ENCODE results near the gene ASB16. TPM values are rescaled to one million over a fixed set of nuclear protein-coding genes. Genes with fewer than 3 reads are reported as not detected.

Gene ASB16
- total RNA-seq, 2 experiments from 2014 or later: 0.30 to 0.44 TPM

GRCh38 chr17:44190481-44190880 is 20.0 kb downstream of the ASB16 start:
- H3K9me3 ChIP-seq (ENCODE audit: low read length): no peaks in the 10 kb centered on the region
- peaks cover 18% of the 10 kb centered on the region for H3K79me2 ChIP-seq (ENCODE audit: insufficient read depth, low read depth, low read length)
- H3K36me3 ChIP-seq (ENCODE audit: insufficient read depth, low read length): peaks cover 59% of the 10 kb centered on the region
- H3K9me2 ChIP-seq (ENCODE audit: insufficient read depth, low read length): no peaks in the 10 kb centered on the region
- H4K20me1 ChIP-seq (ENCODE audit: insufficient read depth, low read length): peaks cover 3% of the 10 kb centered on the region; the same call in 1 of the 2 replicates
- no peak overlapping the region for H2AFZ ChIP-seq (ENCODE audit: low read length)
- DNase-seq (ENCODE audit: low spot score): no peak
- CTCF ChIA-PET (ENCODE audit: unreplicated experiment): no interaction called here
- POLR2A ChIA-PET: no interaction called here
- H3K4me2 ChIP-seq (ENCODE audit: low read length): no peak overlapping the region
- intact Hi-C loops (cut with micrococcal nuclease; ENCODE audit: unreplicated experiment): no loop called here
- no peak overlapping the region for H3K4me3 ChIP-seq (ENCODE audit: low read depth, low read length, poor library complexity, severe bottlenecking)
- peaks cover 8% of the 10 kb centered on the region for H3K4me1 ChIP-seq (ENCODE audit: insufficient read depth, low read length, poor library complexity, severe bottlenecking)
- no peak for TF ChIP-seq EZH2phosphoT487 (IDR thresholded peaks at IDR 0.05; ENCODE audit: borderline replicate concordance, low read depth, low read length)
- no peak for TF ChIP-seq CTCF (conservative IDR thresholded peaks at IDR 0.05; ENCODE audit: low read length)
- BruUV-seq (replicated peaks): no TSS peak
- H3K27ac ChIP-seq (ENCODE audit: low read depth, low read length, poor library complexity, severe bottlenecking): no peak overlapping the region

GRCh38 chr17:44191369-44191768 is 20.9 kb downstream of the ASB16 start:
- Histone ChIP-seq H3K27ac (ENCODE audit: low read depth, low read length, poor library complexity, severe bottlenecking) (no peak overlapping the region), H3K4me2 (ENCODE audit: low read length) (no peak overlapping the region), H3K9me3 (ENCODE audit: low read length) (no peaks in the 10 kb centered on the region), H2AFZ (ENCODE audit: low read length) (no peak overlapping the region), H3K4me3 (ENCODE audit: low read depth, low read length, poor library complexity, severe bottlenecking) (no peak overlapping the region), H3K9me2 (ENCODE audit: insufficient read depth, low read length) (no peaks in the 10 kb centered on the region), H4K20me1 (ENCODE audit: insufficient read depth, low read length) (no peaks in the 10 kb centered on the region), H3K79me2 (ENCODE audit: insufficient read depth, low read depth, low read length) (peaks cover 9% of the 10 kb centered on the region; the same call in 1 of the 2 replicates), H3K4me1 (ENCODE audit: insufficient read depth, low read length, poor library complexity, severe bottlenecking) (peaks cover 8% of the 10 kb centered on the region), H3K36me3 (ENCODE audit: insufficient read depth, low read length) (peaks cover 67% of the 10 kb centered on the region)
- ChIA-PET POLR2A (interaction anchor here (0.6 kb wide), 1 partner anchor 44 kb away, joined by 3 read pairs; no protein-coding TSS in a partner anchor), CTCF (ENCODE audit: unreplicated experiment) (no interaction called here)
- intact Hi-C loops (cut with micrococcal nuclease; ENCODE audit: unreplicated experiment): no loop called here
- no peak for TF ChIP-seq EZH2phosphoT487 (IDR thresholded peaks at IDR 0.05; ENCODE audit: borderline replicate concordance, low read depth, low read length)
- TF ChIP-seq CTCF (conservative IDR thresholded peaks at IDR 0.05; ENCODE audit: low read length): no peak
- no peak for DNase-seq (ENCODE audit: low spot score)
- BruUV-seq (replicated peaks): no TSS peak

GRCh38 chr17:44191941-44192496 is 21.5 kb downstream of the ASB16 start:
- intact Hi-C loops (cut with micrococcal nuclease; ENCODE audit: unreplicated experiment): no loop called here
- no peak overlapping the region for H3K4me2 ChIP-seq (ENCODE audit: low read length)

More at GRCh38 chr17:44191941-44192496, 21.5 kb downstream of the ASB16 start:
- DNase-seq (ENCODE audit: low spot score): no peak
- BruUV-seq (replicated peaks): no TSS peak
- Histone ChIP-seq H4K20me1 (ENCODE audit: insufficient read depth, low read length) (no peaks in the 10 kb centered on the region), H3K36me3 (ENCODE audit: insufficient read depth, low read length) (peaks cover 73% of the 10 kb centered on the region), H3K4me3 (ENCODE audit: low read depth, low read length, poor library complexity, severe bottlenecking) (no peak overlapping the region), H3K4me1 (ENCODE audit: insufficient read depth, low read length, poor library complexity, severe bottlenecking) (peaks cover 8% of the 10 kb centered on the region), H3K9me3 (ENCODE audit: low read length) (no peaks in the 10 kb centered on the region), H3K9me2 (ENCODE audit: insufficient read depth, low read length) (no peaks in the 10 kb centered on the region), H3K79me2 (ENCODE audit: insufficient read depth, low read depth, low read length) (peaks cover 12% of the 10 kb centered on the region; the same call in 1 of the 2 replicates), H3K27ac (ENCODE audit: low read depth, low read length, poor library complexity, severe bottlenecking) (no peak overlapping the region), H2AFZ (ENCODE audit: low read length) (no peak overlapping the region)
- TF ChIP-seq CTCF (conservative IDR thresholded peaks at IDR 0.05; ENCODE audit: low read length) (no peak), EZH2phosphoT487 (IDR thresholded peaks at IDR 0.05; ENCODE audit: borderline replicate concordance, low read depth, low read length) (no peak)
- ChIA-PET POLR2A (no interaction called here), CTCF (ENCODE audit: unreplicated experiment) (no interaction called here)
